ENCODE measurements around the gene KCNIP4.

- TF ChIP-seq CTCF (IDR thresholded peaks at IDR 0.05), result no peak
- no peak for TF ChIP-seq POLR2A (IDR thresholded peaks at IDR 0.05)
- no peak for TF ChIP-seq EP300 (IDR thresholded peaks at IDR 0.05)
Measured at GRCh38 chr4:20997886-20998285, 950.7 kb downstream of the KCNIP4 start.

Data from tibial nerve (tissue), 4 donors.